GM23338 (cell line): ENCODE data around the gene GNB3.

ENCODE experiments used
- CREB1 ChIP-seq: fragments of 250-450 bp; sonication (Bioruptor Pico); IDR thresholded peaks from 2 replicates; pipeline ENCODE4 v1.5.0; 2020; ENCODE audit warnings: low read depth, mild to moderate bottlenecking, moderate library complexity
- CTCF ChIP-seq, 2 experiments: fragments of 200-600 bp in 1 of 2; sonication (generic) in 1 of 2; conservative IDR thresholded peaks; 2 replicates each; pipeline versions ENCODE4 v1.5.1 to v1.6.1; 2016 to 2017; ENCODE audit warnings: antibody characterized with exemption in 2 of 2, low read depth in 2 of 2, mild to moderate bottlenecking in 2 of 2, moderate library complexity in 1 of 2
- EZH2 ChIP-seq: fragments of 200-600 bp; sonication (generic); IDR thresholded peaks from one replicate; pipeline ENCODE4 v1.8.0; 2017; ENCODE audit warnings: antibody characterized with exemption, mild to moderate bottlenecking, low read depth; ENCODE audit not compliant: unreplicated experiment
- EZH2phosphoT487 ChIP-seq: fragments of 200-600 bp; sonication (generic); IDR thresholded peaks from one replicate; pipeline ENCODE4 v1.8.1; 2018; ENCODE audit warnings: antibody characterized with exemption; ENCODE audit not compliant: unreplicated experiment
- JUNB ChIP-seq: IDR thresholded peaks from one replicate; pipeline ENCODE4 v1.6.1; 2016; ENCODE audit warnings: antibody characterized with exemption; ENCODE audit not compliant: unreplicated experiment
- NANOG ChIP-seq: IDR thresholded peaks from 2 replicates; pipeline ENCODE4 v1.6.1; 2016; ENCODE audit warnings: antibody characterized with exemption, borderline replicate concordance
- POLR2AphosphoS5 ChIP-seq: IDR thresholded peaks from 2 replicates; pipeline ENCODE4 v1.6.1; 2016; ENCODE audit warnings: antibody characterized with exemption, low read depth
- STAT1 ChIP-seq: IDR thresholded peaks from one replicate; pipeline ENCODE4 v1.6.1; 2016; ENCODE audit warnings: antibody characterized with exemption; ENCODE audit not compliant: unreplicated experiment
- TF ChIP-seq, protein P1 (sequence below): IDR thresholded peaks from one replicate; pipeline ENCODE4 v1.6.1; 2018; ENCODE audit warnings: antibody characterized with exemption; ENCODE audit not compliant: unreplicated experiment

GRCh38 chr12:6883683-6884082 lies 43.0 kb downstream of the GNB3 start:
- no peak for TF ChIP-seq JUNB
- no peak for TF ChIP-seq EZH2phosphoT487
- TF ChIP-seq CTCF (conservative IDR thresholded peaks at IDR 0.05; ENCODE audit: low read depth in 2 of 2): no peak
- TF ChIP-seq, protein P1, sequence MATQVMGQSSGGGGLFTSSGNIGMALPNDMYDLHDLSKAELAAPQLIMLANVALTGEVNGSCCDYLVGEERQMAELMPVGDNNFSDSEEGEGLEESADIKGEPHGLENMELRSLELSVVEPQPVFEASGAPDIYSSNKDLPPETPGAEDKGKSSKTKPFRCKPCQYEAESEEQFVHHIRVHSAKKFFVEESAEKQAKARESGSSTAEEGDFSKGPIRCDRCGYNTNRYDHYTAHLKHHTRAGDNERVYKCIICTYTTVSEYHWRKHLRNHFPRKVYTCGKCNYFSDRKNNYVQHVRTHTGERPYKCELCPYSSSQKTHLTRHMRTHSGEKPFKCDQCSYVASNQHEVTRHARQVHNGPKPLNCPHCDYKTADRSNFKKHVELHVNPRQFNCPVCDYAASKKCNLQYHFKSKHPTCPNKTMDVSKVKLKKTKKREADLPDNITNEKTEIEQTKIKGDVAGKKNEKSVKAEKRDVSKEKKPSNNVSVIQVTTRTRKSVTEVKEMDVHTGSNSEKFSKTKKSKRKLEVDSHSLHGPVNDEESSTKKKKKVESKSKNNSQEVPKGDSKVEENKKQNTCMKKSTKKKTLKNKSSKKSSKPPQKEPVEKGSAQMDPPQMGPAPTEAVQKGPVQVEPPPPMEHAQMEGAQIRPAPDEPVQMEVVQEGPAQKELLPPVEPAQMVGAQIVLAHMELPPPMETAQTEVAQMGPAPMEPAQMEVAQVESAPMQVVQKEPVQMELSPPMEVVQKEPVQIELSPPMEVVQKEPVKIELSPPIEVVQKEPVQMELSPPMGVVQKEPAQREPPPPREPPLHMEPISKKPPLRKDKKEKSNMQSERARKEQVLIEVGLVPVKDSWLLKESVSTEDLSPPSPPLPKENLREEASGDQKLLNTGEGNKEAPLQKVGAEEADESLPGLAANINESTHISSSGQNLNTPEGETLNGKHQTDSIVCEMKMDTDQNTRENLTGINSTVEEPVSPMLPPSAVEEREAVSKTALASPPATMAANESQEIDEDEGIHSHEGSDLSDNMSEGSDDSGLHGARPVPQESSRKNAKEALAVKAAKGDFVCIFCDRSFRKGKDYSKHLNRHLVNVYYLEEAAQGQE: no peak
- no peak for TF ChIP-seq STAT1
- no peak for TF ChIP-seq CREB1 (CRISPR knock-in tag)
- TF ChIP-seq EZH2: no peak
- no peak for TF ChIP-seq POLR2AphosphoS5
- TF ChIP-seq NANOG: no peak
